ENCODE data around the gene WIZ.
"Not testable (repeated sequence)": the region's sequence is repeated elsewhere in the genome, so short reads cannot be mapped to it uniquely, and the experiment has no call there.

WIZ gene

DNA sequence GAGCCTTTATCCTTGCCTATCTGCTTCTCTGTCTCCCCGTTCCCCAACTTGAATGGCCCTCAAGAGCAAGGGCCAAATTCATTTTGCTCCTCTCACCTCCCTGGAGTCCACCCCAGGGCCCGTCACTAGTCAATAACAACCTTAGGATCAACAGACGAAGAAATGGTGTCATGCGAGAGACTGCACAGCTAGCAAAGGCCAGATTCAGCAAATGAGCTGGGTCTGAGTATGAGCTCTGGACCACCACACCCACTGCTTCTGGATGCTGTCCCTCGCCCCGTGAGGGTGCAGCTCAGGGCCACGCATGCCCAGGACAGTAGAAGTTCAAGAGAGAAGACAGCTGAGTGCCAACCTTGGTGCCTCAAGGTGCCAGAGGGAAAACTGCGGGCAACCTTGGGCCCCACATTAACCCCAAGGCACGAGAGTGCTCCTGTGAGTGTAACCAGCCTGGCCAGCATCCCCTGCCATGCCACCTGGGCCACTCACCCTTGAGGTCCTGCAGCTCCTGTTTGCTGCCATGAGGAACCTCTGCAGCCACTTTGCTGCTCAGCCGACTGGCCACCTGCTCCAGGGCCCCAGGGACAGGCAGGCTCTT, 19.1 kb downstream of the WIZ start:
- no peak for DNase-seq (ENCODE audit: low spot score)

DNA sequence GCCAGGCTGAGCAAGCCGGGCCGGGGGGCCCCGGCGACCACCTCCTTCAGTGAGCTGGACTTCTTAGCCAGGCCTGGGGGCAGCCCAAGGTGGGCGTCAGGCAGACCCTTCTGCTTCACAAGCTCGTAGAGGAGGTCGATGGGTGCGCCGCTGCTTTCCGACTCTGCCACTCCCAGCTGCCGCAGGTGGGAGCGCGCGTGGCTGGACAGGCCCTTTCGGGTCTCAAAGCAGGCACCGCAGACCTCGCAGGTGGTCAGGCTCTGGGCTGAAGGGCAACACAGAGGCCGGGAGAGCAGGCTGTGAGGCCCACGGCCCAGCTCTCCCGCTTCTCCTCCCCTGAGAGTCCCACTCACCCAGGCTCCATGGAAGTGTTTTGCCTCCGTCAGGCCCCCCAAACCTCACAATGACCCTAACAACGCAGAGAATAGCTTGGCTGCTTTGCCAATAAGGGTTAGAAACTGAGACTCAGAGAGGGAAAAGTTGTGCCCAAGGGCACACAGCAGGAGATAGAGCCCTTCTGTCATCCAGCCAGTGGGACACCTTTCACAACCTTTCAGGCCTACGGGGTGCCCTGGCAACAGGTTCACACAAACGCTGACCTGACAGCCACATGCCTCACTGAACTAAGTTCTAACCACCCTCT, 19.8 kb downstream of the WIZ start:
- no peak for DNase-seq (ENCODE audit: low spot score)

DNA sequence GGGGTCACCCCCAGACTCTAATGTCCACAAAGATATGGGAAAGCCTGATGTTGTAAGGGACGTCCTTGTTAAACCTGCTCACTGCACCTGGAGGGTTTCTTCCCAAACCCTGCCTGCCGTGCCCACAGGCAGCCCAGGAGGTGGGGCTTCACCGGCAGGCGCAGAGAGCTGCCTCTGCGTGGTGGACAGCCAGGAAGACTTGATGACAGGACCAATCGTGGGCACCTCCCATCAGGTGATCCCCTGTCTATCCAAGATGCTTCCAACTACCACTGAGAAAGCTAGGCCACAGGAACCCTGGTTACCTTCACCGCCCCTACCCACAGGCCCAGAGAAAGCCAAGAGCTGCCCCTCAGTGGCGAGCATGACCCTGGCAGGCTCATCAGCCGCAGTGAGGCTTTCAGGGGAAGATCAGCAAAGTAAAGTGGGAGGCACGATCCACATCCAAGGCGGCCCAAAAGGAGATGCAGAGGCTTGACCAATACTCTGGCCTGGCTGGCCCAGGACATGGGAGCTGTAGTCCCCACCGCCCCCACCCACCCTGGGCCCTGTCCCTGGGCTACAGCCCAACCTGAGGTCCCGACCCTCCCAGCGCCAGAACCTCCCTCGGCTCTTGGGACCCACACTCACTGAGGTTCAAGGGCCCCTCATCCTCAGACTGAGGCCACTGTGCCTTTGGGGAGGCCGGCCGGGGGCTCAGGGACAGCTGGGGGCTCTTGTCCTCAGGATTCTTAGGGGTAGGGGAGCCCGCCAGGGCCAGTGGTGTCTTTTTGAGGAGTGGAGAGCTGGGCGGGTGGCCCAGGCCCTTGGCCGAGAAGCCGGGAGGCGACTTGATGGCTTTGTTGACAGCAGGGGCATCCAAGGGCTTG, 20.6 kb downstream of the WIZ start:
- DNase-seq (ENCODE audit: low spot score) = no peak

DNA sequence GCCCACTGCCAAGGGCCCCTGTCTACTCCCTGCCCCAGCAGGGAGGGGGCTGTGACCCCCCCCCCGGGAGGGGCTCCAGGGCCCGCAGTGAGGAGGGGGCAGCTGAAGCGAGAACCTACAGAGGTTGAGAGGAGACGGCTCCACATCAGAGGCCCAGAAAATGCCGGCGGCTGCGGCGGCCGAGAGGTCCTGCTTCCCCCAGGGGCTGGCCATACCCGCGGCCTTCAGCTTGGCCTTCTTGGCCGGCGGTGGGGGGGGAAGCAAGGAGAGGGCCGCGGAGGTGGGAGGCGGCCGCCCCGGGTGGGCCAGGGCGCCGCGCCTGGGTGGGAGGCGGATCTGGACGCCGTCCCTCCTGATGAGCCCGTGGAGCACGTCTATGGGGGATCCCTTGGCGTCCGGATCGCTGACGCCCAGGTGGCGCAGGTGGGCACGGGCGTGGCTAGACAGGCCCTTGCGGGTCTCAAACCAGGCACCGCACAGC, 21.7 kb downstream of the WIZ start:
- DNase-seq (ENCODE audit: low spot score) = no peak

DNA sequence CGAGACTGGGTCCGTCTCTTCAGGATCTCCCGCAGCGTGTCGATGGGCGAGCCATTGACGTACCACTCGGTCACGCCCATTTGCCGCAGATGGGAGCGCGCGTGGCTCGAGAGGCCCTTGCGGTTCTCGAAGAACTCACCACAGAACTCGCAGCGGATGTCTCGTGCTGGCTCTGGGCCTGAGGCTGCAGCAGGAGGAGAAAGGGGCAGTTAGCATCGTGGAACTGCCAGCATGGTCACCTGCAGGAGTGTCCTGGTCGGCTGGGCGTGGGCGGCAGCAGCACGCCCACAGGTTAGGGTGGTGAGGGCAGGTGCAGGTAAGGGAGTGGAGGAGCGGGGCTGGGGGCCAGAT, 22.4 kb downstream of the WIZ start:
- DNase-seq (ENCODE audit: low spot score) = no peak

DNA sequence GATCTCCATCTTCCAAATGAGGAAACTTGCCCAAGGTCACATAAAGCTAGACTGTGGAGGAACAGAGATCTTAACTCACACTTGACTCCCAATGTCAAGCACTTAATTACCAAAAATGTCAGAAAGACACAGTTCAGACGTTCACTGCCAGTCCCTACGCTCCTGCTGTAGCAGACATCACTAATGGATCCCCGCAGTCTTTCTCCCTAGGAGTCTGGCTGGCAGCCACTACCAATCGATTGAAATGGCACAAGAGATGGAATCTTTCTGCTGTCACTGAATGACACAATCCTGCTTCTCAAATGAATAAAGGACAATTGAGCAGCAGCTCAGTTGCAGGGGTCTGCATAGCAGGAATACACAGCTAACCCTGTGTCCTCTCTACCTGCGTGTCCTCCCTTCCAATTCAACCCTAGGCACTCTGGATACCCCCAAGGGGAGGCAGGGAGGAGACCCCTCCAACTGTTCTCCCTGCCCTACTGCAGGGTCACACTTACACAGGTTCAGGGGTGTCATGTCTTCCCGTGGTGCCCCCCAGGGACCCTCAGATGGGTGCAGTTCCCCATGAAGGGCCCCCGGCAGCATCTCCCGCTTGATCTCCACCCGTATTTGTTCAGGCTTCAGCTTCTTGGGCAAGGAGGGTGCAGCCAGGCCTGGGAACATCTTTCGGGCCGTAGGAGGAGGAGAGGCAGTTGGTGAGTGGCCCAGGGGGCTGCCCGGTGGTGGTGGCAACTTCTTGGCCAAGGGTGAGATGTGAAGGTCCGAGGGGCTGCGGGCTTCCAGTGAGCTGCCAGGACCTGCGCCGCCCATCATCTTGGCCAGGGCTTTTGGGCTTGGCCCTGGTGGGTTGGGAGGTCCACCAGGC, 23.0 kb downstream of the WIZ start:
- DNase-seq (ENCODE audit: low spot score) = no peak

DNA sequence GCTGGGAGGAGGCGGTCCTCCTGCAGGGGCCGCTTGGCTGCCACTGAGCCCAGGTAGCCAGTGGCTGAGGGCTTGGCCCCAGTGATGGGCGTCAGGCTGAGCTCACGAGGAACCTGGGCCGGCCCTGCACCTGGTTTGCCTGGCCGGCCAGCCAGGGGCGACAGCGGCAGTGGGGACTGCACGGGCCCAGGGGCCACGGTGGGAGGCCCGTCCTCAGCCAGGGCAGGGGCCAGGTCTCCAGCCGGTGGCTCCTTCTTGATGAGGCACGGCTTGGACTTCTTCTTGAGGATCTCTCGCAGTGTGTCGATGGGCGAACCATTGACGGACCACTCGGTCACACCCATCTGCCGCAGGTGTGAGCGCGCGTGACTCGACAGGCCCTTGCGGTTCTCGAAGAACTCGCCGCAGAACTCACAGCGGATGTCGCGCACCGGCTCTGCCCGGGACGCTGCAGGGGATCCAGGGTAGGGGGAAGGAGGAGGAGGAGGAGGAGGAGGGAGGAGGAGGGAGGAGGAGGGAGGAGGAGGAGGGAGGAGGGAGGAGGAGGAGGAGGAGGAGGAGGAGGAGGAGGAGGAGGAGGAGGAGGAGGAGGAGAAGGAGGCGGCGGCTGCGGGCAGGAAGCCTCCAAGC, 24.3 kb downstream of the WIZ start:
- DNase-seq (ENCODE audit: low spot score) = no peak

DNA sequence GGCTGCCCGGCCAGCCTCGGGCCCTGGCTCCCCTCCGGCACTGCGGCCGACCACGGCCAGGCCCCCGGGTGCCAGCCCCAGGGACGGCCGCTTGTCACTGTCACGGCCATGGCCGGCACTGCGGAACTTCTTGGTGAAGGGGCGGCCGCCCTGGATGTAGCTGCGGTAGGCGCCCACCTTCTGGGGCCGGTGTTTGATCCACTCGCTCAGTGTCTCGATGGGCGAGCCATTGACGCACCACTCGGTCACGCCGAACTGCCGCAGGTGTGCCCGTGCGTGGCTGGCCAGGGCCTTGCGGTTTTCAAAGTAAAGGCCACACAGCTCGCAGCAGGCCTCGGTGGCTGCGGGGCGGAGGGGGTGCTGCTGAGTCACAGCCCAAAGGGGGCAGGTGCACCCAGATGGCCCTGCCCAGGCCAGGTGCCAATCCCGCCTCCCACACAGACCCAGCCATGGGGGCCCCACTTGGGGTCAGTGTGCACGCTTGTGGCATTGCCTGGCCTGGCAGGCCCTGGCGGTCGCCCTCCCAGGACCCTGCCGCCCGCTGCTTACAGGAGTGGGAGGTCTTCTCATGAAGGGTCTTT, 25.0 kb downstream of the WIZ start:
- DNase-seq (ENCODE audit: low spot score) = no peak

DNA sequence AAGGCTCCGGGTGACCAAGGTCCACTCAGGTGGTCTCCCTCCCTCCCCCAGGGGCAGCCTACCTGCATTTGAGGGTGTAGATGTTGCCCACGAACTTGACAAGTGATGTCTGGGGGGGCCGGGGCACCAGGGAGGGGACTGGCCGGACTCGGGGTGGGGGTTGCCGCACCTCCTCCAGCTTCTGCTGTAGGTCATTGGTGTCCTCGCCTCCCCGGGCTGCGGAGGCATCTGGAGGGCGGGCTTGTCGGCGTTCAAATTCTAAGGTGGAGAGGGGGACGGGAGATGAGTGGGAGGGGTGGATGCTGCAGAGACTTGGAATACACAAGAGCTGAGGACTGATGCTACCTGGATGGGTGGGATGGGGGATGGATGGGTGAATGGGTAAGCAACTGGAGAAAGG, 25.6 kb downstream of the WIZ start:
- no peak for DNase-seq (ENCODE audit: low spot score)

DNA sequence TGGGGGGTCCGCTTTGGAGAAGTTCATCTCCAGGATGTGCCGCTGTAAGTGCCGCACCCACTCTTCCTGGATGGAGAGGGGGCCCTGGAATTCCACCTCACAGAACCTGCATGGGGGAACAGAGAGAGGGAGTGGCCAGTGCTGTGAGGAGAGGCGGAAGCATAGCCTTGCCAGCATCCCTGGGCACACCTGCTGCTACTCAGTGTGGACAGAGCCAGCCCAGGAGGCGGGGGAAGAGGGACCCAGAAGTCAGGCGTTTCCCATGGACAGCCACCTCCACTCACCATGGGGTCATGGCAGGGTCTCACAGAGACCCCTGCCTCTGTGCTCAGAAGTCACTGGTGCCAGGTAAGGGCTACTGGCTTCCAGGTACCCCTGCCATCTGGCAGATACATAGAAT, 26.6 kb downstream of the WIZ start:
- no peak for DNase-seq (ENCODE audit: low spot score)

DNA sequence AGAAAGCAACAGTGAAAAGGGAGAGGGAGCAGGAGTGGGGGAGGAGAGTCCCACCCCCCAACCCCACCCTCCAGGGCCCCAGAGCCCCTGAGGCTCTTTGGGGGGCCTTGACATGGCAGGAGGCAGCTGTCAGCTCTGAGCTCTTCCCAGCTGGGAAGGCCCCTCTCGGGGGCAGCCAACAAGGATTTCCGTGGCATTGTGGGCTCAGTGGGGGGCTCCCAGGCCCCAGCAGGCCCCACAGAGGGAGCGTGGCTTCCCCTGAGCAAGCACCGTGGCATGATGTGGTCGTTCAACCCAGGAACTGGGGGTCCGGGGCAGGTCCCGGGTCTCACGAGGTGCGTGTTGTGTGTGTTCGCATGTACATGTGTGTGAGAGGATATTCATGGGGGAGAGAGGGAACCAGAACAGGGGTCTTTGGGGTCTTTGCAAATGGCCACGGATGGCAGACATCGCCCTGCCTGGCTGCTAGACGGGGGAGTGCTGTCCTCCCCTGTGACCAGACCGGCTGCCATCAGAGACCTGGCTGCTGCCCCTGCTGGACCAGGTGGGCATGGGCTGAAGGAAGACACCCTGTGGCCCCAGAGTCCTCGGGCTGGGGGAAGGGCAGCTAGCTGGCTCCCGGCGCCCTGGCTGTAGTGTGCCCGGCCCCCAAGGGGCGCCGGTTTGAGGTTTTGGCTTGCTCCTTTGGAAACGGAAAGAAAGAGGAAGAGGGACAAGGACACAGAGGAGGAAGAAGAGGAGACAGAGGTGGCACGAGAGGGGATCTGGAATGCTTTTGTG, 27.3 kb downstream of the WIZ start:
- DNase-seq (ENCODE audit: low spot score) = no peak

DNA sequence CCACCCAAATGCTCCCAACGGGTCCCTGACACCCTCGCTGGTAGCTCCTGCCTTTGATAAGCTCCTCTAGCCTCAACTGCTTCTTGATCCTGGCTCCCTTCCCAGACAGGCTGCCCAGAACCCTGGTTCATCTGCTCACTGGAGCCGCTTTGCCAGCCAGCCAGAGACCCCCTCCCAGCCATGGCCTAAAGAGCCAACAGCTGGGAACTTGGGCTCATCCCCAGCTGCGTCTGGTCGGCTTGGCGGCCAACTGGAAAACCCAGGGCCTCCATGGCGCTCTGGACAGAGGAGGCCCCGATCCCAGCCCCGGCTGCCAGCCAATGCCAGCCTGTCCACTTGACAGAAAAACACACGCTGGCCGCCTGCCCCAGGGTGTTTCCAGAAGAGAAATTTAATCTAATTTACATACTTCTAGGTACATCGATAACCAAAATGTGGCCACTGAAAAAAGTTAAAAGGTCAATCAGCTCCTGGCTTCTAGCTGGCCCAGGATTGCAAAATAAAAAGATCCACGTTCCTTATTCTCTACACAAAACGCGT, 28.0 kb downstream of the WIZ start:
- peak; percentile 83 for DNase-seq (ENCODE audit: low spot score)

DNA sequence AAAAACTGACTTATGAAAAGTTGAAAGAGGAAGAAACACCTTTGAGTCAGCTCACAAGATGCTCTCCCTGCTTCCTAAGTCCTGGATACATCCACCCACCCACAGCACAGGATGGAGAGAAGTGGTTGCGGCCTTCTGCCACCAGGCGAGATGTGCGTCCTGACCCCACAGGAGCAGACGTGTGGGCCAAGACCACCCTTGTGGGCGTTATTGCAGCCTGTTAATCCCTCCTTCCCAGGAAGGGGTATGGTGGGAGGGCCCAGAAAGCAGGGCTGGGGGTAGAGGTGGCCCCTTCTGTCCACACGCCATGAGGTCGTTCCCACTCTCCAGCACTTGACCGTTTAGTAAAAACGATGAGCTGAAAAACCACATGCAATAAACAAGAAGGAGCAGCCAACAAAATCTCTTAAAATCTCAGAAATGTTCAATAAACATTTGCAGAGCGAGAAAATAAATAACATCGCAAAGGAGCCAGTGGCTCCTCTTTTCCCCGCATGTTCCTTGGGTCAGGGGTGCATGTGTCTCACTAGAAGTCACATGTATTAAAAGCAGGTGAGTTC, 28.5 kb downstream of the WIZ start:
- DNase-seq (ENCODE audit: low spot score) = no peak

DNA sequence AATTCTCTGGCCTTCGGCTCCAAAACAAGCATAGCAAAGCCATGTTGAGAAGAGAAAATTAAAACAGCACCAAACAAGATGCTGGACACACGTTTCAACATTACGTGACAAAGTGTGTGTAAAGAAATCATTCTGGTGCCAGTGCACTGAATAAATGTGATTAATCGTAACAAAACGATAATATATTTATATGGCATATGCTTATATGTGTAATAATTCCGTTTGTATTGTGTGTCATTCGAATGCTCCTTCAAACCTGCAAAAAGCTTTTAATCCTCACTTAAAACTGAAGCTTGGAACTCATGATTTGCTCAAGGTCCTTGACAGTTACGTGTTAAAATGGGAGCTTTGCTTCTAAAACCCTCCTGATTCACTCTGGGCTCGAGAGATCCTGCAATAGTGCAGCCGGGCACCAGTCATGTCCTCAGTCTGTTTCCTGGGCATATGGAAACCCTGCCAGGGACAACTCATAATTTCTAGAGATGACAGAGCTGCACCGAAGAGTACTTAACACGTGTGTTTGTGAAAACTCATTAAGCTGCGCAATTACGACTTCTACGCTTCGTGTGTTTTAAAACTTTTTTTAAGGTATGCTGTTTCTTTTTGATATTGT, 30.2 kb downstream of the WIZ start:
- DNase-seq (ENCODE audit: low spot score) = no peak

DNA sequence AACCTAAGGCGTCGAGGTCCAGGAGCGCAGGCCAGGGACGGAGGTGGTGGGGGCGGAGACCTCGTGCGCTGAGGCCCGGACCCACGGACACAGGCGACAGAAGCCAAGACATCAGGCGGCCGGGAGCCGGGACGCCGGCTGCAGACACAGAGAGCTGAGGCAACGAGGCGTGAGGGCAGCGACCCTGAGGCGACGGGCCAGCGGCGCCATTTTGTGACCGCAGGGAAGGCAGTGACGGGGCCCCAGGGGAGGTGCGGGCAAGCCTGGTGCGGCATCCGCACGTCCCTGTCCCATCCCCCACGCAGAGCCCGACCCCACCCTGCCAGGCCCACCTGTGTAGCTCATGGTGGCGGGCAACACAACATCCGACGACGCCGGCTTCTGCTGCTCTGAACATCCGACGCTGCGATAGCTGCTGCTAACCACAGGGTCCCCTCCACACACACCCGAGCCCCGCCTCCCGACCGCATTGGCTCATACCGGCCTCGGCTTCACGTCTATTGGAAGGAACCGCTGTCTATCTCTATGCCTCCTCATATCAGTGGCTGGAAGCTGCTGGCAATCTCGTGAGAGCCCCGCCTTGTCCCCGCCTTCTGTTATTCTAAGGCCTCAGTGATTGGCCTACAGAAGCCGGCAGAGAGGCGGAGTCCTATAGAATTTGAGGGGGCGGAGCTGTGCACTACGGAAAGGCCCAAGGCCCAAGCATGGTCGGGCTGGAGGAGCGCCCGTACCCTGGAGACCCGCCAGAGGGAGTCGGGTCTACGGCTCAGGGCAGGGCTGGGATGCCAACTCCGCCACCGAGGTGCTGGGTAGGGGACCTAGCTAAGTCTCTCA, 31.0 kb downstream of the WIZ start, which contains the start of gene AKAP8L:
AKAP8L (minus strand) TSS at position 410 of the 834 bp plus-strand sequence; CDS start at position 345, 65 bp downstream.
- peak; percentile 98 for DNase-seq (ENCODE audit: low spot score)

DNA sequence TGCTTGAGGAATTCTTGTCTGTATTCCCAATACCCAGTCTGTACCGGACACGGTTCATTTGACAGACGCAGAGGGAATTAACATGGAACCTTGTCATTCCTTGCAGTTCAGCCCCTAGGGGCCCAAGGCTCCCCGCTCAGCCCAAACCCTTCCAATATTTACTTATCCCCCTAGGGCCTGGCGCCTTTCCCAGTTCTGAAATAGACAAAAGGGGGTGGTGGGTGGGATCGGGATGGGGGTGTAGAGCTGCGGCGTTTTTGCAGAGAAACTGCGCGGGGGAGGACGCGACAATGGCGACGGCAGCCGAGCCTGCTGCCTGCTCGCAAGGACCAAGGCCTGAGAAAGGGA, 31.6 kb downstream of the WIZ start:
- DNase-seq (ENCODE audit: low spot score) = no peak

DNA sequence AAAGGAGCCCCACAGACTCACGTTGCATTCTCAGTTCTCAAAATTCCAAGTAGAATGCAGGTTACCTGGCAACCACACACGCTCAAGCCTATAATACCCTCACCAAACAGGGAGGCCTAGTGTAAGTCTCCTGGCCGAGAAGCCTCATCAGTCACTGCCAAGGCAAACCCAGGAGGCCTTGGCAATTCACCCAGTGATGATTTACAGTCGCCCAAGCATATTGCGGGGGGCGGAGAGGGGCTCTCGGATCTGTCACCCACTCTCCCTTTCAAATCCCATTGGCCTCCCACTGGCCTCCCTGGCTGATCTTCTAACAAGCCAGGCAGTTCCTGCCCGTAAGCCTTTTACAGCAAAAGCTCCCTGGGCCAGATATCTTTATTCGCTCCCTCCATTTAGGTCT, 32.1 kb downstream of the WIZ start:
- DNase-seq (ENCODE audit: low spot score) = no peak

DNA sequence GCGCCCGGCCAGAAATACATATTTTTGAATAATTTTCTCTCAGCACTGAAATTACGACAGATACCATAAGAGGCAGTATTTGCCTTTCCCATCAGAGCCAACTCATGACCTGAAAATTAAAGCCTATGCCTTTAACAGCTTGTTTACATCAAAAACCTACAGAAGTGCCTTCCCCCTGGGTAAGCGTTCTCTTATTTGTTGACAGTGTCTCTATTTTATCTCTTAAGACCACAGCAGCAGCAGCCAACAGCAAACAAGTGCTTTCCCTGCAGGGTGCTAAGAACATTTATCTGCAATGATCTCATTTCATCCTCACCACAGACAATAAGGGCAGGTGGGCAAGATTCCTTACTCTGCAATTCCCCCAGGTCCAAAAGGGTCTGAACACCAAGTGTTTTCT, 36.9 kb downstream of the WIZ start:
- DNase-seq (ENCODE audit: low spot score) = no peak

DNA sequence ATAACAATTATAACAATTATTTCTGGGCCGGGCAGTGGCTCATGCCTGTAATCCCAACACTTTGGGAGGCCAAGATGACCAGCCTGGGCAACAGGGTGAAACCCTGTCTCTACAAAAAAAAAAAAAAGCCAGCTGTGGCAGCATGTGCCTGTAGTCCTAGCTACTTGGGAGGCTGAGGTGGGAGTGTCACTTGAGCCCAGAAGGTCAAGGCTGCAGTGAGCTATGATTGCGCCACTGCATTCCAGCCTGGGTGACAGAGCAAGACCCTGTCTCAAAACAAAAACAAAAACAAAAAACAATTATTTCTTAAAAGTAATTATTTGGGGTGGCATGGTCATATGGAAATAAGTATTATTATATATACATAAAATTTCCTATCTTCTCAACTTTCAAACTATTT, 38.4 kb downstream of the WIZ start:
- DNase-seq (ENCODE audit: low spot score) = not testable (repeated sequence)

Measured in Ammon's horn (tissue), 1 donor.